H1 (cell line): ENCODE results near the gene C2CD4C. TPM values are rescaled to one million over a fixed set of nuclear protein-coding genes. Genes with fewer than 3 reads are reported as not detected.

Source experiments
- CHD7 ChIP-seq: fragments of 300-600 bp; sonication (generic); IDR thresholded peaks from 2 replicates; pipeline ENCODE4 v1.7.1; 2012; ENCODE audit warnings: low read length, moderate library complexity, mild to moderate bottlenecking, inconsistent platforms; ENCODE audit not compliant: insufficient replicate concordance
- JUND ChIP-seq: IDR thresholded peaks from 2 replicates; pipeline ENCODE4 v1.6.1; 2011; ENCODE audit warnings: mild to moderate bottlenecking, improper control_type of control experiment, low read length
- POU5F1 ChIP-seq: IDR thresholded peaks from 2 replicates; pipeline ENCODE4 v1.6.1; 2011; ENCODE audit warnings: low read depth, mild to moderate bottlenecking, low read length, moderate library complexity
- polyA plus RNA-seq, 7 experiments: library from polyadenylated mRNA; depleted of rRNA in 3 of 7; stranded (reverse) in 5 of 7; unstranded in 2 of 7; fragments of >200 nt in 5 of 7; fragments of 200-250 nt in 2 of 7; gene quantifications; 1 replicate in 5 of 7; 2 replicates in 1 of 7; 4 replicates in 1 of 7; pipeline versions ENCODE4 v1.2.1 to v1.2.3, GENCODE V29; 2011 to 2013; ENCODE audit warnings: missing spikeins in 2 of 7, mixed read lengths in 2 of 7
- total RNA-seq: library from RNA; stranded (reverse); fragmentation: NEBNext Ultra II Directional; extraction: Animal tissue kit (Norgen Biotek cat#: 25700); gene quantifications from 2 replicates; pipeline ENCODE4 v1.2.1, GENCODE V29; 2021

Gene C2CD4C
- total and polyA plus RNA-seq, 2 of the 8 experiments (the other 6 are each of a cell fraction or from before 2014, with no cell fraction given), result 3.8 to 6.3 TPM

- TF ChIP-seq CHD7 (no peak), POU5F1 (no peak), JUND (no peak)
- TF ChIP-seq, all 59 proteins: peak for 0
These were observed 34.6 kb downstream of the C2CD4C start (continued) for GRCh38 chr19:374183-374885.
